HPDE6-E6E7 (cell line): Measurements from ENCODE around the gene SPEG.

Source experiments
- DNase-seq: peaks from one replicate; pipeline ENCODE4 v3.0.0; 2011; ENCODE audit warnings: missing footprints; ENCODE audit errors: extremely low spot score

Gene SPEG

GRCh38 chr2:219461047-219461514 is 26.4 kb downstream of the SPEG start:
- no peak for DNase-seq

GRCh38 chr2:219461669-219462068 is 27.0 kb downstream of the SPEG start:
- no peak for DNase-seq

GRCh38 chr2:219462349-219462748 is 27.7 kb downstream of the SPEG start:
- DNase-seq, result no peak

GRCh38 chr2:219464286-219465032 is 29.8 kb downstream of the SPEG start:
- no peak for DNase-seq

GRCh38 chr2:219465659-219466561 is 31.3 kb downstream of the SPEG start:
- no peak for DNase-seq

- no peak for DNase-seq
These were observed 32.4 kb downstream of the SPEG start for GRCh38 chr2:219466816-219467735.

- DNase-seq, result no peak
These were observed 33.1 kb downstream of the SPEG start for GRCh38 chr2:219467736-219468075.

- DNase-seq, result no peak
These were observed 34.0 kb downstream of the SPEG start for GRCh38 chr2:219468410-219469185.

- peak; percentile 82 for DNase-seq
These were observed 34.6 kb downstream of the SPEG start for GRCh38 chr2:219469186-219469724.

- DNase-seq, result no peak
These were observed 35.8 kb downstream of the SPEG start for GRCh38 chr2:219470429-219470828.

GRCh38 chr2:219471476-219472371 is 37.1 kb downstream of the SPEG start:
- DNase-seq, result no peak

GRCh38 chr2:219472629-219473187 is 38.1 kb downstream of the SPEG start:
- DNase-seq, result no peak

GRCh38 chr2:219473511-219473910 is 38.9 kb downstream of the SPEG start:
- DNase-seq, result no peak

GRCh38 chr2:219474285-219475060 is 39.8 kb downstream of the SPEG start:
- DNase-seq, result no peak

- no peak for DNase-seq
These were observed 40.6 kb downstream of the SPEG start for GRCh38 chr2:219475278-219475677.

GRCh38 chr2:219475697-219476651 is 41.3 kb downstream of the SPEG start:
- peak; percentile 49 for DNase-seq

GRCh38 chr2:219476652-219477151 is 42.1 kb downstream of the SPEG start:
- no peak for DNase-seq
